Measurements from ENCODE around the gene CELF4.
A peak's percentile ranks its signal among the peaks of the same experiment; 100 is the strongest.

The CELF4 gene

GRCh38 chr18:37546651-37547050 is 18.9 kb downstream of the CELF4 start:
- ATAC-seq (no peak), DNase-seq (no peak)
- no peaks in the 10 kb centered on the region for H3K36me3 Mint-ChIP-seq (ENCODE audit: low read depth)
- H3K4me1 Mint-ChIP-seq = no peaks in the 10 kb centered on the region
- no peak overlapping the region for H3K4me3 Mint-ChIP-seq
- H3K27ac Mint-ChIP-seq = no peak overlapping the region
- H3K9me3 Mint-ChIP-seq = no peaks in the 10 kb centered on the region
- no peaks in the 10 kb centered on the region for H3K27me3 Mint-ChIP-seq

DNA sequence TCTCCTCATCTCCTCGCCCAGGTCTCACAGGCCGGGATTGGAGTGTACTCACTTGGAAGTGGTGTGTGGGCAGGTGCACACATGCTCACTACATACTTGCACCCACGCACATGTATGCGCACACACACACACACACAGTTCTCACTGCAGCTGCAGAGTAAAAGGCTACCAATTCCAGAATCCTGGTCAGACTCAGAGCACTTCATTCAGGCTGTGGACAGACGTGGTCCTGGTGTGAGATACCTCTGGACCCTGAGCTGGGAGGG is 19.4 kb downstream of the CELF4 start:
- Mint-ChIP-seq H3K4me3 (no peak overlapping the region), H3K27me3 (no peaks in the 10 kb centered on the region), H3K36me3 (ENCODE audit: low read depth) (no peaks in the 10 kb centered on the region), H3K9me3 (no peaks in the 10 kb centered on the region), H3K27ac (no peak overlapping the region), H3K4me1 (no peaks in the 10 kb centered on the region)
- DNase-seq = no peak
- no peak for ATAC-seq

DNA sequence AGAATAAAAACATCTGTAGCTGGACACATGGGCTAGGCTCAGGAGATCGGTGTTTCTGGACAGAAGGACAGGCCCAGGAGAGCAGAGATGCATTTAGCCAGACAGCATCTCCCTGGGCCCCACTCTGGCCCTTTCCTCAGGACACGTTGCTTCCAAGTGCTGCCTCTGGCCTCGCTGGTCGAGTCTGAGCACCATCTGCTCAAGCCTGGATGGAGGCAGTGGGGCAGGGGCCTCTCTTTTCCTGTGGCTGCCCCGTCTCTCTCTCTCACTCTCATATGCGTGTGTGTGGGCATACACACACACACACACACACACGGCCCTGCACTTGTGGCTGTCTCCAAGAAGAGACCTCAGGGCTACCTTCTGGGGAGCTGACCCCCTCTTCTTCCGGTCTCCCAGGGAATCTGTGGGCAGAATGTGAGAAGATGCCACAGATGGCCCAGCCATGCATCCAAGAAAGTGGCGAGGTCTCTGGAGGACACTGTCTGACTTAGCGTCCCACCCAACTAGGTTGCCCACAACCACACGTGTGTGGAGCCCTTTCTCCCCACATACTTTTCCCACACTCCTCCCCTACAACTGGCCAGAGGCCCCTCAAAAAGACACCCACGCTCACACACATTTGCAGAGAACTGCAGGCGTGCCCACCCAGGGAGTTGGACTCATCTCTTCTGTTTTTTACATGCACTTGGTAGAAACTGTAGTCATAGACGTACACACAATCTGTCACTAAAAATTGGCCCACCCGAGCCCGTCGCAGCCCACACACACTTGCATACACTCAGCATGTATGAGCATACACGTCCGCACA is 19.9 kb downstream of the CELF4 start:
- Mint-ChIP-seq H3K4me3 (no peak overlapping the region), H3K27me3 (peaks cover 2% of the 10 kb centered on the region)
- no peak for DNase-seq

GRCh38 chr18:37544713-37545112 is 20.9 kb downstream of the CELF4 start:
- ATAC-seq (no peak), DNase-seq (no peak)
- H3K4me3 Mint-ChIP-seq = no peak overlapping the region
- H3K9me3 Mint-ChIP-seq = no peaks in the 10 kb centered on the region
- no peaks in the 10 kb centered on the region for H3K4me1 Mint-ChIP-seq
- no peak overlapping the region for H3K27ac Mint-ChIP-seq
- H3K27me3 Mint-ChIP-seq = peaks cover 11% of the 10 kb centered on the region
- no peaks in the 10 kb centered on the region for H3K36me3 Mint-ChIP-seq (ENCODE audit: low read depth)

More for the DNA sequence above, 19.9 kb downstream of the CELF4 start:
- Mint-ChIP-seq H3K4me1 (no peaks in the 10 kb centered on the region), H3K27ac (no peak overlapping the region), H3K9me3 (no peaks in the 10 kb centered on the region), H3K36me3 (ENCODE audit: low read depth) (no peaks in the 10 kb centered on the region)
- ATAC-seq = no peak

- peaks cover 12% of the 10 kb centered on the region for H3K27me3 Mint-ChIP-seq
- H3K27ac Mint-ChIP-seq = no peak overlapping the region
- no peak overlapping the region for H3K4me3 Mint-ChIP-seq
- H3K9me3 Mint-ChIP-seq = no peaks in the 10 kb centered on the region
- no peak for DNase-seq
- H3K36me3 Mint-ChIP-seq (ENCODE audit: low read depth) = no peaks in the 10 kb centered on the region
- ATAC-seq = no peak
- no peaks in the 10 kb centered on the region for H3K4me1 Mint-ChIP-seq
Measured at GRCh38 chr18:37544217-37544616, 21.4 kb downstream of the CELF4 start.

DNA sequence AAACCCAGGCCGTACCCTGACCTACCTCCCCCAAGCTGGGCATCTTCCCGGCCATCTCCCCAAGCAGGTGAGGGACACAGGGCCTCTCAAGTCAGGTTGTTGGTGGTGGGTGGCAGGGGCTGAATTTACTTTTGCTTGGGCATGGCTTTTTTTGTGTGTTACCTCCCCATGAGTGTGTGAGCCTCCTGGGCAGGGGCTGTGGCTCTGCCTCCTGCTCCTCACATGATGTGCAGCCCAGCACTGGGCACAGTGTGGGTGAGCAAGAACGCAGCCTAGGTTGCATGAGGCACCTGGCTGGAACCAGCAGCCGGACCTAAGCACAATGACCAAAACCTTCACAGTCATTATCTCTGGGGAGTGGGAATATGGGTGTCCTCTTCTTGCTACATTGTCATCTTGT is 22.3 kb downstream of the CELF4 start:
- DNase-seq (no peak), ATAC-seq (no peak)
- Mint-ChIP-seq H3K27ac (no peak overlapping the region), H3K4me1 (no peaks in the 10 kb centered on the region), H3K9me3 (no peaks in the 10 kb centered on the region), H3K36me3 (ENCODE audit: low read depth) (no peaks in the 10 kb centered on the region), H3K4me3 (no peak overlapping the region), H3K27me3 (peaks cover 19% of the 10 kb centered on the region)

GRCh38 chr18:37541517-37541916 is 24.1 kb downstream of the CELF4 start:
- ATAC-seq (no peak), DNase-seq (no peak)
- Mint-ChIP-seq H3K27ac (no peak overlapping the region), H3K4me3 (no peak overlapping the region), H3K4me1 (no peaks in the 10 kb centered on the region), H3K9me3 (no peaks in the 10 kb centered on the region), H3K27me3 (peaks cover 25% of the 10 kb centered on the region), H3K36me3 (ENCODE audit: low read depth) (no peaks in the 10 kb centered on the region)

- Mint-ChIP-seq H3K4me3 (no peak overlapping the region), H3K27ac (no peak overlapping the region), H3K36me3 (ENCODE audit: low read depth) (no peaks in the 10 kb centered on the region), H3K4me1 (no peaks in the 10 kb centered on the region), H3K27me3 (peaks cover 25% of the 10 kb centered on the region), H3K9me3 (no peaks in the 10 kb centered on the region)
- DNase-seq (no peak), ATAC-seq (no peak)
Measured at GRCh38 chr18:37540424-37541138, 25.0 kb downstream of the CELF4 start.

DNA sequence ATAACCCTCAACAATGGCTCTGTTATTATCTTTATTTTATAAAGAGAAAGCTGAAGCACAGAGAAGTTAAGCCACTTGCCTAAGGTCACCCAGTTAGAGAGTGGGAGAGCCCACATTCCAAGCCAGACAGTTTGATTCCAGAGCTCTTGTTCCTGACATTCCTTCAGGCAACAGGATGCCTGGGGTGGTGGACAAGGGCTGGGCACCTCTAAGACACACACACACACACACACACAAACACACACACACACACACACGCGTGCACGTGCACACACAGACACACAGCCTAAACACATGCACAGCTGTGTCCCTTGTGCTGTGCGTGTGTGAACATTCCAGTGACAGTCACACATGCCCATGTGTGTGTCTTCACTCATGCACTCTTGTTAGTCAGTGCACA is 26.4 kb downstream of the CELF4 start:
- no peaks in the 10 kb centered on the region for H3K4me1 Mint-ChIP-seq
- no peak overlapping the region for H3K4me3 Mint-ChIP-seq
- ATAC-seq (no peak), DNase-seq (no peak)
- H3K9me3 Mint-ChIP-seq = no peaks in the 10 kb centered on the region
- no peaks in the 10 kb centered on the region for H3K36me3 Mint-ChIP-seq (ENCODE audit: low read depth)
- no peak overlapping the region for H3K27ac Mint-ChIP-seq
- H3K27me3 Mint-ChIP-seq = peaks cover 25% of the 10 kb centered on the region

DNA sequence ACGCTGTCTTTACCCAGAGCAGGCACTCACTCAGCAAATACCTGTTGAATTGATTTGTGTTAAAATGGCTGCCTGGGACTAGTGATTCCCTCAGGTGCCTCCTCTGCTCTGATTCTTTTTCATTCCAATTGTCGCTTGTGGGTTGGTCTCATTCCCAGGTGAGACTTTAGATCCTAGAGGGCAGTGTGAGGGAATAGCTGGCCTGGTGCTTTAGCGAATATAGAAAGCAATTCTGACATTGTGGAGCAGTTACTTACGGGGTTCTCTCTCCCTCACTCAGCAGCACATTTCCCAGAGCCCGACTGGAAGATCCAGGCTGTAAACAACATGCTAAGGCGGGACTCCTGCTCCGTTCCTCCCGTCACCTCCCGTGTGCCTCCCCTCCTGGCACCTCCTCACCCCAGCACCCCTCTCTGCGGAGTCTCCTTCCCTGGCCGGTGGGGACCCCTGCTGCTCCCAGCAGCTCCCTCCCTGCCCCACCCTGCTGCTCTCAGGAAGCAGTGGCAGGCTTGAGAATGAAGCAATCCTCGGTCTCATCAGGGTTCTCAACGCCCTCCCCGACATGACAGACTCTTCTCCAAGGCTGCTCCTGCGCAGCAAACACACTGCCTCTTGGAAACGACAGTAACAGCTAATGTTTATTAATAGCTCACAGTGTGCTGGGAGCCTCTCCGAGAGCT is 26.9 kb downstream of the CELF4 start:
- Mint-ChIP-seq H3K27ac (no peak overlapping the region), H3K4me3 (no peak overlapping the region), H3K9me3 (no peaks in the 10 kb centered on the region), H3K27me3 (peaks cover 25% of the 10 kb centered on the region), H3K36me3 (ENCODE audit: low read depth) (no peaks in the 10 kb centered on the region), H3K4me1 (no peaks in the 10 kb centered on the region)
- ATAC-seq (no peak), DNase-seq (no peak)

GRCh38 chr18:37537868-37538525 is 27.6 kb downstream of the CELF4 start:
- Mint-ChIP-seq H3K9me3 (no peaks in the 10 kb centered on the region), H3K4me3 (no peak overlapping the region), H3K27me3 (peaks cover 25% of the 10 kb centered on the region), H3K27ac (no peak overlapping the region), H3K4me1 (no peaks in the 10 kb centered on the region), H3K36me3 (ENCODE audit: low read depth) (no peaks in the 10 kb centered on the region)
- peak; percentile 63 for DNase-seq
- ATAC-seq = peak; percentile 47

DNA sequence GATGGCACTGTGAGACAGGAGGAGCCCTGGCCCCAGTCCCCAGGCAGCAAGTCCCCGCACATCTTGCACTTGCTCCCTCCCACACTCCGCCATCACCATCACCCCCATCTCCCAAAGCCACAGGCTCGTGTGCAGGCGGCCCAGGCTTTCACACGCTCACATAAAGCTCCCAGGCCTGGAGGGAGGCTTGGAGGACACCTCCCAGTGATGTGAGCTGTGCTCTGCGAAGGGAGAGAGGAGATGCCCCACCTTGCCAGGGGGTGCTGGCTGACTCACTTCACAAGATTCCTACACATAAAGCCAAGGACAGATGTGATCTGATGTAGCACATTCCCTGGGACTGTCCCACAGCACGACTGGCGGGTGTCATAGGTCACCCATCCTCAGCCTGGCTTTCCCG is 28.9 kb downstream of the CELF4 start:
- ATAC-seq (no peak), DNase-seq (no peak)
- Mint-ChIP-seq H3K4me1 (no peaks in the 10 kb centered on the region), H3K36me3 (ENCODE audit: low read depth) (no peaks in the 10 kb centered on the region), H3K27ac (no peak overlapping the region), H3K27me3 (peaks cover 27% of the 10 kb centered on the region), H3K4me3 (no peak overlapping the region), H3K9me3 (no peaks in the 10 kb centered on the region)

DNA sequence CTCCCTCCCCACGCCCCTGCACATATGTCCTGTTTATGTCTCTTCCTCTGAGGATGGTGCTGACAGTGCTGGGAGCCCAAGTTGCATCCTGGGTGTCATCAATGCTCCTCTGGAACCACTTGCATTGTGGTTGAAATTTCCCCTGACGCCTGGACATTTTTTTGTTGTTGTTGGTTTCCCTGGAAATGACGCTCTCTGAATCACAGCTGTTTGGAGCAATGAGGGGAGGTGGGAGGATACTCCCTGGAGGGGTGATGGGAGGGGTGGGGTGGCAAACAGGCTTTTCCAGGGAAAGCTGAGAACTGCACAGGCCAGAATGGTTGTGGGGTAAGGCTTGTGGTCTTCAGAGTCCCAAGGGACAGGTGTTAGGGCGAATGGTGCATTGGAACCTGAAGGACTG is 29.6 kb downstream of the CELF4 start:
- Mint-ChIP-seq H3K36me3 (ENCODE audit: low read depth) (no peaks in the 10 kb centered on the region), H3K4me3 (no peak overlapping the region), H3K4me1 (no peaks in the 10 kb centered on the region), H3K27me3 (peaks cover 27% of the 10 kb centered on the region), H3K27ac (no peak overlapping the region), H3K9me3 (no peaks in the 10 kb centered on the region)
- ATAC-seq (no peak), DNase-seq (no peak)

DNA sequence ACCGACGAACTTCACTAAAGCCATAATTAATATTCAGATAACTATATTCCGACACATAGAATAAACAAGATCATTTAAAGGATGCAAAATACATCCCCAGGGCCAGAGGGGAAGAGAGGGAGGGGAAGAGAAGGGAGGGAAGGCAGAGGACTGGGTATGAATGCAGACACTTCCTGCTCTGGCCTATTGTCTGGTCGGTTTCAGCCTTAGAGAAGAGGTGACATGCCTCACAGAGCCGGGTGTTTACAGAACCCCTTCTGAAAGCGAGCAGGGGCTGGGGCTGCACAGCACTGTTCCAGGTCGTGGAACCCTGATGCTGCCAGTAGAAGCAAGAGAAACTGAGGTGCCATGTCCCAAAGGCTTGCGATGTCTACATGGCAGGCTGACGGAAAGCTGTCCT is 31.0 kb downstream of the CELF4 start:
- no peaks in the 10 kb centered on the region for H3K36me3 Mint-ChIP-seq (ENCODE audit: low read depth)
- no peak overlapping the region for H3K27ac Mint-ChIP-seq

More for the DNA sequence above, 31.0 kb downstream of the CELF4 start:
- Mint-ChIP-seq H3K4me1 (no peaks in the 10 kb centered on the region), H3K4me3 (no peak overlapping the region), H3K27me3 (peaks cover 16% of the 10 kb centered on the region), H3K9me3 (no peaks in the 10 kb centered on the region)
- DNase-seq = no peak
- no peak for ATAC-seq

Data from activated naive CD8-positive, alpha-beta T cell treated with anti-CD3 and anti-CD28 coated beads, Interleukin-2, amount 50 U/mL, for 24 hours (primary cell).